Right lobe of liver (tissue), 6 donors: ENCODE results near the gene SLC38A8. TPM values are rescaled to one million over a fixed set of nuclear protein-coding genes. Genes with fewer than 3 reads are reported as not detected.

Experiments used
- ATAC-seq, 4 donors: fragments of 200-7000 bp; cut with Tn5 transposase; one replicate each; pipeline ENCODE4 v1.9.1; 2020; ENCODE audit warnings: mild to moderate bottlenecking in 4 of 4, moderate library complexity in 4 of 4
- DNase-seq, 3 donors: peaks; one replicate each; pipeline ENCODE4 v3.0.0-alpha.2; 2020
- H3K27ac ChIP-seq, 3 donors: fragments of 200-600 bp; one replicate each; pipeline ENCODE4 v1.8.0; 2022
- H3K27me3 ChIP-seq, 2 donors: fragments of 200-600 bp; one replicate each; pipeline ENCODE4 v1.8.0; 2022
- H3K36me3 ChIP-seq, 4 donors: fragments of 200-600 bp; sonication (generic) in 1 of 4; one replicate each; pipeline versions ENCODE4 v1.5.1 to v1.8.0; 2017 to 2022; ENCODE audit warnings: control low read depth in 1 of 4
- H3K4me1 ChIP-seq, 4 donors: fragments of 200-600 bp; sonication (generic) in 1 of 4; one replicate each; pipeline versions ENCODE4 v1.5.1 to v1.8.0; 2017 to 2022; ENCODE audit warnings: control low read depth in 1 of 4
- H3K4me3 ChIP-seq, 3 donors: fragments of 200-600 bp; one replicate each; pipeline ENCODE4 v1.8.0; 2022
- H3K9me3 ChIP-seq, 4 donors: fragments of 200-600 bp; sonication (generic) in 1 of 4; one replicate each; pipeline versions ENCODE4 v1.5.1 to v1.8.0; 2017 to 2022; ENCODE audit warnings: control low read depth in 1 of 4
- CTCF ChIP-seq, 4 donors: fragments of 200-600 bp in 3 of 4; fragments of 450-650 bp in 1 of 4; IDR thresholded peaks; one replicate each; pipeline versions ENCODE4 v1.5.1 to v1.8.0; 2016 to 2022; ENCODE audit warnings: antibody characterized with exemption in 4 of 4, mild to moderate bottlenecking in 2 of 4
- POLR2A ChIP-seq: fragments of 450-650 bp; IDR thresholded peaks from one replicate; pipeline ENCODE4 v1.6.1; 2017; ENCODE audit warnings: antibody characterized with exemption, mild to moderate bottlenecking
- WGBS: methylation state at CpG from one replicate; pipeline ENCODE4 v1.1.6; 2018; ENCODE audit warnings: low coverage, low lambda C conversion rate; ENCODE audit not compliant: insufficient coverage; ENCODE audit errors: missing lambda C conversion rate; 5-methylcytosine and 5-hydroxymethylcytosine counted together
- intact Hi-C, 2 donors: fragments of 100-400 bp; cut with DNase I; formaldehyde crosslinking; loops; one replicate each; pipeline versions ENCODE4 v1.11.2 to v1.14.1; 2022
- total RNA-seq, 6 experiments: library from RNA; depleted of rRNA in 2 of 6; stranded (reverse); fragments of >200 nt in 2 of 6; fragmentation: NEBNext Ultra II Directional in 3 of 6; extraction: Animal tissue kit (Norgen Biotek cat#: 25700) in 3 of 6; gene quantifications; one replicate each; pipeline versions ENCODE4 v1.1.0 to v1.2.4, GENCODE V29; 2016 to 2023
- donor health status: DM: no; HTN: yes; CAD: no.
- donor health status: DM: no; HTN: no; CAD: no.
- donor health status: DM: no; HTN: no; CAD: no.
- donor health status: DM: no; HTN: yes; CAD: no.
- donor health status: DM: no; HTN: yes; CAD: no.

Gene SLC38A8
- total RNA-seq, 6 experiments from 2014 or later: not detected

GRCh38 chr16:84055801-84056634 is 13.4 kb upstream of the SLC38A8 start:
- no peak overlapping the region for H3K27ac ChIP-seq
- WGBS: 81% methylated on average over 8 of the region's 19 CpGs
- intact Hi-C loops: no loop called here

DNA sequence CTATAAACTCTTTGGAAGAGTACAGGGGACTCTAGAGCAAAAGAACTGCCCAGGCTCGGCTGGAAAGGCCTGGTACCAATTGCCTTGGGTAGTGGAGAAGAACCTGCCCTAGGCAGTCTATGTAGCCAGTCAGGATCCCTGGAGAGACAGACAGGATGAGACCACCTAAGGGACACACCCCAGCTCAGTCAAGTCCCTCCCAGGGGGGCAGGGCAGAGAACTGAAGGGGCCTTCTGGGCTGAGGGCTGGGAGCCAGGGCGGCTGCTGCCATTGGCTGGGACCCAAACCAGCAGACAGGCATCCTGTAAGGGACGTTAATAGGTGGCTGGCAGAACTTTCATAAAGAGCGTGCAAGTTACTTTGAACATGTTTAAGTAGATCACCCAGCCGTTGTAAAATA is 12.8 kb upstream of the SLC38A8 start:
- Histone ChIP-seq H3K36me3 (peaks cover 5 to 75% (median 31%) of the 10 kb centered on the region in 4 donors), H3K27me3 (no peaks in the 10 kb centered on the region), H3K9me3 (no peaks in the 10 kb centered on the region), H3K27ac (no peak overlapping the region), H3K4me3 (no peak overlapping the region), H3K4me1 (no peaks in the 10 kb centered on the region)
- DNase-seq: peak in 1 of 3 donors; percentile 17
- intact Hi-C loops: no loop called here
- ATAC-seq: no peak
- TF ChIP-seq CTCF (IDR thresholded peaks at IDR 0.05) (no peak), POLR2A (no peak)
- WGBS: 65% methylated on average over 2 of the region's 5 CpGs

More at GRCh38 chr16:84055801-84056634, 13.4 kb upstream of the SLC38A8 start:
- no peak for ATAC-seq
- Histone ChIP-seq H3K9me3 (no peaks in the 10 kb centered on the region), H3K4me3 (no peak overlapping the region), H3K27me3 (no peaks in the 10 kb centered on the region), H3K4me1 (no peaks in the 10 kb centered on the region), H3K36me3 (peaks cover 5 to 82% (median 34%) of the 10 kb centered on the region in 4 donors)
- TF ChIP-seq POLR2A: no peak
- TF ChIP-seq CTCF (IDR thresholded peaks at IDR 0.05): no peak
- peak in 1 of 3 donors; percentile 22 for DNase-seq

GRCh38 chr16:84054916-84055315 is 12.3 kb upstream of the SLC38A8 start:
- no peaks in the 10 kb centered on the region for H3K27me3 ChIP-seq
- WGBS: 93% methylated on average over 5 of the region's 13 CpGs
- H3K4me3 ChIP-seq: no peak overlapping the region
- H3K9me3 ChIP-seq: no peaks in the 10 kb centered on the region
- ATAC-seq: no peak
- intact Hi-C loops: no loop called here
- no peak for TF ChIP-seq CTCF (IDR thresholded peaks at IDR 0.05)
- TF ChIP-seq POLR2A: no peak
- H3K4me1 ChIP-seq: no peaks in the 10 kb centered on the region
- peak in 2 of 3 donors; percentile 28 to 38 for DNase-seq
- peaks cover 5 to 71% (median 29%) of the 10 kb centered on the region in 4 donors for H3K36me3 ChIP-seq
- H3K27ac ChIP-seq: no peak overlapping the region

- intact Hi-C loops: no loop called here
- no peak overlapping the region for H3K4me3 ChIP-seq
- WGBS: 98% methylated on average over 7 of the region's 16 CpGs
- DNase-seq (peak in 2 of 3 donors; percentile 27 to 37), ATAC-seq (no peak)
- H3K27ac ChIP-seq: no peak overlapping the region
- H3K9me3 ChIP-seq: no peaks in the 10 kb centered on the region
- TF ChIP-seq POLR2A (no peak), CTCF (IDR thresholded peaks at IDR 0.05) (no peak)
- peaks cover 5 to 64% (median 27%) of the 10 kb centered on the region in 4 donors for H3K36me3 ChIP-seq
- no peaks in the 10 kb centered on the region for H3K27me3 ChIP-seq
- H3K4me1 ChIP-seq: no peaks in the 10 kb centered on the region
Measured at GRCh38 chr16:84054271-84054670, 11.7 kb upstream of the SLC38A8 start.
